ENCODE measurements around the gene UFC1.
"Not testable (repeated sequence)": the region's sequence is repeated elsewhere in the genome, so short reads cannot be mapped to it uniquely, and the experiment has no call there.

UFC1 gene

GRCh38 chr1:161115132-161115711, 38.6 kb upstream of the UFC1 start:
- H3K36me3 Mint-ChIP-seq (ENCODE audit: low read depth), result peaks cover 6% of the 10 kb centered on the region
- no peaks in the 10 kb centered on the region for H3K9me3 Mint-ChIP-seq
- no peak for DNase-seq
- H3K27me3 Mint-ChIP-seq (ENCODE audit: low read depth, poor library complexity), result no peaks in the 10 kb centered on the region
- TF ChIP-seq CTCF (IDR thresholded peaks at IDR 0.05), result no peak
- peaks cover 47% of the 10 kb centered on the region for H3K4me1 Mint-ChIP-seq
- H3K4me3 Mint-ChIP-seq, result peak overlapping the region; percentile 23
- H3K27ac Mint-ChIP-seq, result no peak overlapping the region

GRCh38 chr1:161115961-161116360, 37.8 kb upstream of the UFC1 start:
- Mint-ChIP-seq H3K4me3 (peak overlapping the region; percentile 97), H3K4me1 (peaks cover 49% of the 10 kb centered on the region)
- not testable (repeated sequence) for H3K27me3 Mint-ChIP-seq (ENCODE audit: low read depth, poor library complexity); DNase-seq; H3K9me3 Mint-ChIP-seq; H3K27ac Mint-ChIP-seq; H3K36me3 Mint-ChIP-seq (ENCODE audit: low read depth)

- peak within 1 kb of the TSS; percentile 99 for H3K27ac Mint-ChIP-seq
These were observed 35.8 kb upstream of the UFC1 start, which contains the start of the genes NIT1 and PFDN2 for GRCh38 chr1:161117759-161118581. Gene NIT1, plus strand, starts transcription at chr1:161118105. Its CDS starts 72 bp downstream, at chr1:161118177. Gene PFDN2, minus strand, starts transcription at chr1:161118037. Its CDS starts 11 bp downstream, at chr1:161118026.

GRCh38 chr1:161119092-161119903, 34.5 kb upstream of the UFC1 start:
- Mint-ChIP-seq H3K4me3 (peak overlapping the region; percentile 97), H3K36me3 (ENCODE audit: low read depth) (peaks cover 37% of the 10 kb centered on the region), H3K27ac (peak overlapping the region; percentile 86), H3K27me3 (ENCODE audit: low read depth, poor library complexity) (no peaks in the 10 kb centered on the region), H3K9me3 (no peaks in the 10 kb centered on the region), H3K4me1 (peaks cover 50% of the 10 kb centered on the region)
- TF ChIP-seq CTCF (IDR thresholded peaks at IDR 0.05), result peak; percentile 38
- DNase-seq, result no peak

More at GRCh38 chr1:161117759-161118581, 35.8 kb upstream of the UFC1 start, which contains the start of the genes NIT1 and PFDN2:
- DNase-seq, result peak; percentile 91
- H3K4me3 Mint-ChIP-seq, result peak within 1 kb of the TSS; percentile 97
- no peaks in the 10 kb centered on the region for H3K9me3 Mint-ChIP-seq
- H3K27me3 Mint-ChIP-seq (ENCODE audit: low read depth, poor library complexity), result no peaks in the 10 kb centered on the region
- H3K4me1 Mint-ChIP-seq, result peaks cover 49% of the 10 kb centered on the region
- no peak for TF ChIP-seq CTCF (IDR thresholded peaks at IDR 0.05)
- peaks cover 24% of the 10 kb centered on the region for H3K36me3 Mint-ChIP-seq (ENCODE audit: low read depth)

- no peaks in the 10 kb centered on the region for H3K9me3 Mint-ChIP-seq
- no peak for TF ChIP-seq CTCF (IDR thresholded peaks at IDR 0.05)
- H3K4me1 Mint-ChIP-seq, result peaks cover 42% of the 10 kb centered on the region
- H3K4me3 Mint-ChIP-seq, result no peak overlapping the region
- H3K27me3 Mint-ChIP-seq (ENCODE audit: low read depth, poor library complexity), result no peaks in the 10 kb centered on the region
- no peak for DNase-seq
- H3K27ac Mint-ChIP-seq, result no peak overlapping the region
- peaks cover 44% of the 10 kb centered on the region for H3K36me3 Mint-ChIP-seq (ENCODE audit: low read depth)
These were observed 32.6 kb upstream of the UFC1 start for GRCh38 chr1:161121042-161121650.
